ENCODE measurements around the gene RAB4A.

Gene RAB4A

GRCh38 chr1:229252228-229252984, 18.5 kb upstream of the RAB4A start:
- TF ChIP-seq GATA1 (IDR thresholded peaks at IDR 0.05; ENCODE audit: low read depth, low read length) (no peak), POLR2A (IDR thresholded peaks at IDR 0.05; ENCODE audit: low read length) (no peak)
- no peak for DNase-seq

DNA sequence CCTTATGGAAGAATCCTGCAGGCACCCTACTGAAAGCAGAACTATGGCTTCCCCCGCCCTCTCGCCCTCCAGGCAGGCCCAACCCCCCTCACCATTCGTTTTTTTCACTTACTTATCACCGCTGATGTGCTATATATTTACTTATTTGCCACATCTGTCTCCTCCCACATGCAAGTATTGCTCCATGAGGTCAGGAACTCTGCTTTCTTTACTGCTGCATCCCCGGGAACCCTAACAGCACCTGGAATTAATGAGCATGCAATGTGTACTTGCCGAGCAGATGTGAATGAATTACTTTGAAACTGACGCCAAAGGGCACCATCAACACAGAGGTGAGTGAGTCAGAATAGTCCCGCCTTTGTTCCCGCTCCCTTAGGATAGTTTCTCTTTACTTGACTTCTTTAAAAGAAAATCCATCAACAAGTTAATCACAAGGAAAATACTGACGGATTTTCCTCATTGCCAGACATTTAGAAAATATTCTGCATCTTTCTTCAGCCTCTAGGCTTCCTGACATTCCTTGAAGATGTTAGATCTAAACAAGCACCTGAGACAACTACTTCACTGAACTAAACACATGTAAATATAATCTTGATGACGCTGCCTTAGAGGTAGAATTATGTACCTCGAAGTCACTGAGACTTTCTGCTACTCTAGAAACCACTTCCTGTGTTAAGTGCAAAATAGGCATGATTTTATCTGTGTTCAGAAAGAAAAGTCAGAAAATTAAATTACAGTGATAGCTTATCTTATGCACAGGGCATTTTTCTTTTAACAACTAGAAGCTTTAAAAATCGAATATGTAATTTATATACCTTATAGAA, 17.5 kb upstream of the RAB4A start:
- no peak for DNase-seq

GRCh38 chr1:229254910-229255541, 15.9 kb upstream of the RAB4A start:
- no peak for DNase-seq
- TF ChIP-seq POLR2A (IDR thresholded peaks at IDR 0.05; ENCODE audit: low read length) (no peak), GATA1 (IDR thresholded peaks at IDR 0.05; ENCODE audit: low read depth, low read length) (no peak)

More for the DNA sequence above, 17.5 kb upstream of the RAB4A start:
- no peak for TF ChIP-seq POLR2A (IDR thresholded peaks at IDR 0.05; ENCODE audit: low read length)
- TF ChIP-seq GATA1 (IDR thresholded peaks at IDR 0.05; ENCODE audit: low read depth, low read length): no peak

DNA sequence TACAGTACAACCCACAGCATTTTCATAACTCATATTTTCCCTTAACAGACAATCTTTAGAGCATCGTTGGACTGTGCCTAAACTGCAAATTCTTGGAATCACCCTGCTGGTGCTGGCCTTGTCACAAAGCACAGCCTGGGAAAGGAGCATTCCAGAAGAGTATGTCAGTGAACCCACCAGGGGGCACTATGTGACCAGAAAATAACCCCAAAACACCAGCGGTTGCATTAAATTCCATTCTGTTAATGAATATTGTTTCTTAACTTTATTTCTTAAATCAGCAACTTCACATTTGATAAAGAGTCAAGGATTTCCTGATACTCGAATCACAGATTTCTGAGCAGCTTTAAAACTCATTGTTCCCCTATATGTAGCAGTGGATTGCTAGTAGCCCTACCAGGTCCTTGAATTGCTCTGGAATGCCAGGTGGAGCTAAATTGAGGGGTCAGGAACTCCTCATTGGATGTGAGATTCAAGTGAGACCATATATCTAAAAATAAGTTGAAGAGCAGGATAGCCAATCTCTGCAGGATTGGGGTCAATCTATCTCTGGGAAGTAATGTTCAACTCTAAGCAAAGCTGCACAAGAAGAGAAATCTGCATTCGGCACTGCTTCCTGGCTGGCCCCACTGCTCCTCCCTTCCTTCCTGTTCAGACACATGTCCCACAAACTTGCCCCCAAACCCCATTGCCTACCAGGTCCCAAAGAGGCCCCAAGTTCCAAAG, 12.7 kb upstream of the RAB4A start:
- DNase-seq: peak; percentile 56 to 80
- TF ChIP-seq POLR2A (IDR thresholded peaks at IDR 0.05; ENCODE audit: low read length): no peak
- TF ChIP-seq GATA1 (IDR thresholded peaks at IDR 0.05; ENCODE audit: low read depth, low read length): no peak

GRCh38 chr1:229258757-229259060, 12.2 kb upstream of the RAB4A start:
- TF ChIP-seq GATA1 (IDR thresholded peaks at IDR 0.05; ENCODE audit: low read depth, low read length) (no peak), POLR2A (IDR thresholded peaks at IDR 0.05; ENCODE audit: low read length) (no peak)
- no peak for DNase-seq

GRCh38 chr1:229260297-229260696, 10.6 kb upstream of the RAB4A start:
- no peak for DNase-seq
- no peak for TF ChIP-seq POLR2A (IDR thresholded peaks at IDR 0.05; ENCODE audit: low read length)
- TF ChIP-seq GATA1 (IDR thresholded peaks at IDR 0.05; ENCODE audit: low read depth, low read length): no peak

GRCh38 chr1:229262239-229262638, 8.7 kb upstream of the RAB4A start:
- DNase-seq: no peak
- TF ChIP-seq GATA1 (IDR thresholded peaks at IDR 0.05; ENCODE audit: low read depth, low read length) (no peak), POLR2A (IDR thresholded peaks at IDR 0.05; ENCODE audit: low read length) (no peak)

DNA sequence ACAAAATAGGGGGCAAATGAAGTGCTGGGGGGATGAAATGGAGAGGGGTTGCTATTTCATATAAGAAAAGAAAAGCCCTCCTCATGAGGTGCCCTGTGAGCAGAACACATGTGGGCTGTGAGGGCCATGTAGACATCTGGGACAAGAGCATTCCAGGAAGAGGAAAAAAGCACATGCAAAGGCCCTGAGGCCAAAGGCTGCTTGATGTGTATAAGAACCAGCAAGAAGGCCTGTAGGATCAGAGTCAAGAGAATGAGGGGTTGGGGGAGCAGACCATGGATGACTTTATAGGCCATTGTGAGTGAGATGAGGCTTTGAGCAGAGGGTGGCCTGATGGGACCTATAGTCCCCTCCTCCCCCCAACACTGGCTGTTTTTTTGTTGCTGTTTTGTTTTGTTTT, 7.7 kb upstream of the RAB4A start:
- no peak for TF ChIP-seq GATA1 (IDR thresholded peaks at IDR 0.05; ENCODE audit: low read depth, low read length)
- no peak for TF ChIP-seq POLR2A (IDR thresholded peaks at IDR 0.05; ENCODE audit: low read length)
- DNase-seq: no peak

DNA sequence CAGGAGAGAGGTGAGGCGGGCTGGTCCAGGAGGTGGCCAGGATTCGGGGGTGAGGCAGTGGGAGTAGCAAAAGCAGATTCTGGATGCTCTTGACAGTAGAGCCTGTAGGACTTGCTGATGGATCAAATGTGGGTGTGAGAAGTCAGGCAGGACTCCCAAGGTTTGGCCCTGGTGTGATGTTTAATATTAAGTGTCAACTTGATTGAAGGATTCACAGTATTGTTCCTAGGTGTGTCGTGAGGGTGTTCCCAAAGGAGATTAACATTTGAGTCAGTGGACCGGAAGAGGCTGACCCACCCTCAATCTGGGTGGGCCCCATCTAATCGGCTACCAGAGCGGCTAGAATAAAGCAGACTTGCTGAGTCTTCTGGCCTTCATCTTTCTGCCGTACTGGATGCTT, 6.8 kb upstream of the RAB4A start:
- TF ChIP-seq GATA1 (IDR thresholded peaks at IDR 0.05; ENCODE audit: low read depth, low read length): no peak
- TF ChIP-seq POLR2A (IDR thresholded peaks at IDR 0.05; ENCODE audit: low read length): no peak
- no peak for DNase-seq

- peak in 1 of 2 experiments; percentile 10 for DNase-seq
- TF ChIP-seq GATA1 (IDR thresholded peaks at IDR 0.05; ENCODE audit: low read depth, low read length) (no peak), POLR2A (IDR thresholded peaks at IDR 0.05; ENCODE audit: low read length) (no peak)
Measured at GRCh38 chr1:229264487-229264886, 6.4 kb upstream of the RAB4A start.

DNA sequence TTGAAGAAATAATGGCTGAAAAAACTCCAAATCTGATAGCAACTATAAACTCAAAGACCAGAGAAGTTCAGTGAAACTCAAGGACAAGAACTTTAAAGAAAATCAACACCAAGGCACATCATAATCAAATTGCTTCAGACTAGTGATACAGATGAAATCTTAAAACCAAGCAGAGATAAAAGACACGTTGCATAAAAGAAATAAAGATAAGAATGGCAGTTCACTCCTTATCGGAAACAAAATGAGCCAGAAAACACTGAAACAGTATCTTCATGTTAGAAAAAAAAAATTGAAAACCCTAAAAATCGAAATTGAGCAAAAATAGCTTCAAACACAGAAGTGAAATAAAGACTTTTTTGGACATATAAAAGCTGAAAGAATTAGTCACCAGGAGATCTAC, 4.6 kb upstream of the RAB4A start:
- DNase-seq: peak in 1 of 2 experiments; percentile 49
- TF ChIP-seq GATA1 (IDR thresholded peaks at IDR 0.05; ENCODE audit: low read depth, low read length) (no peak), POLR2A (IDR thresholded peaks at IDR 0.05; ENCODE audit: low read length) (no peak)

- DNase-seq: no peak
- TF ChIP-seq POLR2A (IDR thresholded peaks at IDR 0.05; ENCODE audit: low read length) (no peak), GATA1 (IDR thresholded peaks at IDR 0.05; ENCODE audit: low read depth, low read length) (no peak)
Measured at GRCh38 chr1:229266832-229267500, 3.9 kb upstream of the RAB4A start.

DNA sequence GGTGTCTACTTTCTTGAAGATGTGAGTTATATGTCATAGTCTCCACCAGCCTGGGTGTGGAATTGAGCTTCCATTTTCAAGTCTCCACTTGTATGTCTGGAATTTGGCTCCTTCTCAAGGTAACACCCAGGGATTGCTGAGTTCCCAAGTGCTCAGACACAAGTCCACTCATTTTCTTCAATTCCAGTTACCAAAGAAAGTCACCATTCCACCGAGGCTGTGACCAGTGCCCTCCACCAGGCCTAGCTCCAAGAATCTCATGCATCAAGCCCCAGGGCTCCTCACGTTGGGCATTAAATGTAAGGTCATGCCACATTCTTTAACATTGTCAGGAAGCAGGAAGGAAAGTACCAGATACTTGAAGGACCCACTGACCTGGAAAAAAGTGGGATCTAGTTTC, 2.4 kb upstream of the RAB4A start:
- TF ChIP-seq GATA1 (IDR thresholded peaks at IDR 0.05; ENCODE audit: low read depth, low read length): no peak
- TF ChIP-seq POLR2A (IDR thresholded peaks at IDR 0.05; ENCODE audit: low read length): no peak
- no peak for DNase-seq

Measured in erythroblast (primary cell).